ENCODE data around the gene DDX24. TPM values are rescaled to one million over a fixed set of nuclear protein-coding genes. Genes with fewer than 3 reads are reported as not detected.

Gene DDX24
- total RNA-seq, 1 experiment from 2014 or later: 40.4 TPM

DNA sequence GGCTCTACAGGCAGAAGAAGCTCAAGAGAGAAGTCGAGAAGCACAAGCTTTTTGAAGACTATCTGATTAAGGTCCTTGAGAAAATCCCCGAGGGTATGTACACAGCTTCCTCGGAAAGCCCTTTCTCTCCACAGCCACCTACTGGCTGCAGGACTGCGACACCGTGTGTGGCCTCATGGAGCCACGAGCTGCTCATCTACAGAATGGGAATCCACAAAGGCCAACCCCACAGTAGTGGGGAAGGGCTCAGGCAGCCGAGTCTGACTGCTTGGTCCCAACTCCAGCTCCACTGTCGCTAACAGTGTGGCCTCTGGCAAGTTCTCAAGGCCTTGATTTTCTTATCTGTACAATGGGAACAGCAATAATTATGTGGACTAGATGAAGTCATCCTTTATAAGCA lies 81.4 kb downstream of the DDX24 start:
- Histone ChIP-seq H3K9me3 (ENCODE audit: insufficient read depth, low read depth) (no peaks in the 10 kb centered on the region), H3K27me3 (ENCODE audit: insufficient read depth, low read depth) (no peaks in the 10 kb centered on the region), H3K4me1 (replicated peaks; ENCODE audit: insufficient read depth) (no peaks in the 10 kb centered on the region), H2AFZ (no peak overlapping the region), H3K79me2 (ENCODE audit: low read depth) (no peaks in the 10 kb centered on the region), H3K36me3 (ENCODE audit: low read depth) (no peaks in the 10 kb centered on the region), H3K4me2 (no peak overlapping the region), H3F3A (ENCODE audit: insufficient read depth, low read depth) (no peaks in the 10 kb centered on the region), H3K27ac (no peak overlapping the region), H3K9me2 (ENCODE audit: insufficient read depth) (no peaks in the 10 kb centered on the region), H3K4me3 (no peak overlapping the region), H4K20me1 (ENCODE audit: insufficient read depth) (no peaks in the 10 kb centered on the region)
- TF ChIP-seq EZH2 (IDR thresholded peaks at IDR 0.05; ENCODE audit: low read depth) (no peak), CTCF (conservative IDR thresholded peaks at IDR 0.05) (no peak)
- intact Hi-C loops (cut with micrococcal nuclease; ENCODE audit: unreplicated experiment): no loop called here
- DNase-seq: no peak
- BruUV-seq (replicated peaks): no TSS peak
- CTCF ChIA-PET: no interaction called here
- POLR2A ChIA-PET (ENCODE audit: unreplicated experiment): no interaction called here

DNA sequence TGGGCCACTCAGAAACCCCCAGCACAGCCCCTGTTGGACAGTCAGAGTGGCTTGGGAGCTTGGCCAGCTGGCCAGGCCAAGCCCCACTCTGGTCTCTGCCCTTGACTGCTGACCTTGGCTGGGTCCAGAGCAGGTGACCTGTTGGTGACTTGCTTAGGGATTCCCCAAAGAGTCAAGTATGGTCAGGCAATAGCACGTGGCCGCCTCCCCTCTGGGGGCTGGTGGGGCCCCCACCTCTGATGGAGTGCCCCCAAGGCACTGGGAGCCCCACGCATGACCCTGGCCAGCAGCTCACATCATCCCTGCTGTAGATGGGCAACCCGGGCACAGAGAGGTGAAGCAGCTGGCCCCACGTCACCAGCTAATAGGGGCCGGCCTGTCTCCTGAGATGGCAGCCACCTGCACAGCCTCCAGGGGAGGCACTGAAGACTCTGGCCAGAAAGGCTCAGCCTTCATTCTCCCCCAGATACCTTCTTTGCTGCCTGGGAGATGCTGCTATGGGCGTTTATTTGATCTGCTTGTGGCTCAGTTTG lies 82.1 kb downstream of the DDX24 start:
- Histone ChIP-seq H3K9me2 (ENCODE audit: insufficient read depth) (no peaks in the 10 kb centered on the region), H3K36me3 (ENCODE audit: low read depth) (no peaks in the 10 kb centered on the region), H3K4me2 (no peak overlapping the region), H3K9me3 (ENCODE audit: insufficient read depth, low read depth) (no peaks in the 10 kb centered on the region), H3K4me1 (replicated peaks; ENCODE audit: insufficient read depth) (no peaks in the 10 kb centered on the region), H4K20me1 (ENCODE audit: insufficient read depth) (no peaks in the 10 kb centered on the region), H3K27me3 (ENCODE audit: insufficient read depth, low read depth) (no peaks in the 10 kb centered on the region), H3K79me2 (ENCODE audit: low read depth) (no peaks in the 10 kb centered on the region), H2AFZ (no peak overlapping the region), H3K4me3 (no peak overlapping the region), H3K27ac (no peak overlapping the region), H3F3A (ENCODE audit: insufficient read depth, low read depth) (no peaks in the 10 kb centered on the region)
- BruUV-seq (replicated peaks): no TSS peak
- DNase-seq: no peak
- CTCF ChIA-PET: no interaction called here
- TF ChIP-seq EZH2 (IDR thresholded peaks at IDR 0.05; ENCODE audit: low read depth): no peak
- TF ChIP-seq CTCF (conservative IDR thresholded peaks at IDR 0.05): no peak
- intact Hi-C loops (cut with micrococcal nuclease; ENCODE audit: unreplicated experiment): no loop called here
- POLR2A ChIA-PET (ENCODE audit: unreplicated experiment): no interaction called here

Other genes starting within 250 kb of the DDX24 start
- not detected in 2 replicates for gene FAM181A, start 153.9 kb downstream of the DDX24 start, total RNA-seq (2021)
- gene ASB2, start 104.6 kb downstream of the DDX24 start, total RNA-seq (2021): not detected in 2 replicates
- not detected in 2 replicates for gene CCDC197, start 83.9 kb downstream of the DDX24 start, total RNA-seq (2021)
- 0.43 and 0.55 TPM in 2 replicates for gene OTUB2, start 54.9 kb downstream of the DDX24 start, total RNA-seq (2021)
- gene IFI27L1, start 108 bp upstream of the DDX24 start, total RNA-seq (2021): 9.7 and 13.2 TPM in 2 replicates
- gene IFI27, start 29.5 kb upstream of the DDX24 start, total RNA-seq (2021): 0.83 and 1.1 TPM in 2 replicates
- gene IFI27L2, start 48.4 kb upstream of the DDX24 start, total RNA-seq (2021): 5.4 and 5.6 TPM in 2 replicates
- not detected in 2 replicates for gene PPP4R4, start 93.1 kb upstream of the DDX24 start, total RNA-seq (2021)
- not detected in 2 replicates for gene SERPINA10, start 212.1 kb upstream of the DDX24 start, total RNA-seq (2021)
- not detected in 2 replicates for gene SERPINA6, start 242.1 kb upstream of the DDX24 start, total RNA-seq (2021)